Measurements from ENCODE around the gene PCDH15.
"Not testable (repeated sequence)": the region's sequence is repeated elsewhere in the genome, so short reads cannot be mapped to it uniquely, and the experiment has no call there.

GRCh38 chr10:53924051-53924700 is 876.9 kb downstream of the PCDH15 start:
- not testable (repeated sequence) for TF ChIP-seq HDGF (IDR thresholded peaks at IDR 0.05; ENCODE audit: borderline replicate concordance); BHLHE40 (IDR thresholded peaks at IDR 0.05; ENCODE audit: borderline replicate concordance); NFRKB (IDR thresholded peaks at IDR 0.05)

Data from HEK293T (cell line).